GM18520 (cell line): ENCODE measurements around the gene ZWILCH.
"Not testable (repeated sequence)": the region's sequence is repeated elsewhere in the genome, so short reads cannot be mapped to it uniquely, and the experiment has no call there.

Source experiments
- ATAC-seq: cut with Tn5 transposase; IDR thresholded peaks from one replicate; pipeline ENCODE4 v1.9.1; 2021; ENCODE audit not compliant: unreplicated experiment

Gene ZWILCH

GRCh38 chr15:66486887-66487286, 18.2 kb upstream of the ZWILCH start:
- ATAC-seq: no peak

GRCh38 chr15:66488525-66488924, 16.6 kb upstream of the ZWILCH start:
- ATAC-seq: no peak

GRCh38 chr15:66489179-66489791, 15.8 kb upstream of the ZWILCH start:
- ATAC-seq: no peak

- ATAC-seq: no peak
Measured at GRCh38 chr15:66491846-66492245, 13.3 kb upstream of the ZWILCH start.

- no peak for ATAC-seq
Measured at GRCh38 chr15:66494262-66494661, 10.9 kb upstream of the ZWILCH start.

- ATAC-seq: no peak
Measured at GRCh38 chr15:66496951-66497501, 8.1 kb upstream of the ZWILCH start.

- ATAC-seq: peak; percentile 81
Measured at GRCh38 chr15:66497502-66498455, 7.3 kb upstream of the ZWILCH start, which contains the start of gene SNAPC5. Gene SNAPC5 (minus strand): TSS chr15:66497762. CDS start chr15:66497731, 31 bp downstream.

GRCh38 chr15:66498501-66499386, 6.4 kb upstream of the ZWILCH start:
- no peak for ATAC-seq

- not testable (repeated sequence) for ATAC-seq
Measured at GRCh38 chr15:66500346-66500745, 4.8 kb upstream of the ZWILCH start.

- ATAC-seq: no peak
Measured at GRCh38 chr15:66502491-66502890, 2.6 kb upstream of the ZWILCH start.

- ATAC-seq: not testable (repeated sequence)
Measured at GRCh38 chr15:66503041-66503648, 2.0 kb upstream of the ZWILCH start.

GRCh38 chr15:66503780-66504562, 1.2 kb upstream of the ZWILCH start:
- ATAC-seq: no peak

- no peak for ATAC-seq
Measured at GRCh38 chr15:66505430-66505811, 295 bp downstream of the ZWILCH start.

- no peak for ATAC-seq
Measured at GRCh38 chr15:66505818-66506217, 692 bp downstream of the ZWILCH start.

GRCh38 chr15:66508293-66508883, 3.3 kb downstream of the ZWILCH start:
- ATAC-seq: no peak

GRCh38 chr15:66514586-66514985, 9.5 kb downstream of the ZWILCH start:
- ATAC-seq: no peak

- ATAC-seq: no peak
Measured at GRCh38 chr15:66515901-66516322, 10.8 kb downstream of the ZWILCH start.

- no peak for ATAC-seq
Measured at GRCh38 chr15:66523926-66524325, 18.8 kb downstream of the ZWILCH start.

- no peak for ATAC-seq
Measured at GRCh38 chr15:66524838-66525237, 19.7 kb downstream of the ZWILCH start.
